Activated CD4-positive, alpha-beta T cell treated with anti-CD3 and anti-CD28 coated beads, Interleukin-2, amount 50 U/mL, for 4 hours (primary cell): ENCODE results near the gene GFOD1.
"Not testable (repeated sequence)": the region's sequence is repeated elsewhere in the genome, so short reads cannot be mapped to it uniquely, and the experiment has no call there.

Source experiments
- DNase-seq, 2 experiments: peaks; one replicate each; pipeline ENCODE4 v3.0.0-alpha.2; 2020

Gene GFOD1

DNA sequence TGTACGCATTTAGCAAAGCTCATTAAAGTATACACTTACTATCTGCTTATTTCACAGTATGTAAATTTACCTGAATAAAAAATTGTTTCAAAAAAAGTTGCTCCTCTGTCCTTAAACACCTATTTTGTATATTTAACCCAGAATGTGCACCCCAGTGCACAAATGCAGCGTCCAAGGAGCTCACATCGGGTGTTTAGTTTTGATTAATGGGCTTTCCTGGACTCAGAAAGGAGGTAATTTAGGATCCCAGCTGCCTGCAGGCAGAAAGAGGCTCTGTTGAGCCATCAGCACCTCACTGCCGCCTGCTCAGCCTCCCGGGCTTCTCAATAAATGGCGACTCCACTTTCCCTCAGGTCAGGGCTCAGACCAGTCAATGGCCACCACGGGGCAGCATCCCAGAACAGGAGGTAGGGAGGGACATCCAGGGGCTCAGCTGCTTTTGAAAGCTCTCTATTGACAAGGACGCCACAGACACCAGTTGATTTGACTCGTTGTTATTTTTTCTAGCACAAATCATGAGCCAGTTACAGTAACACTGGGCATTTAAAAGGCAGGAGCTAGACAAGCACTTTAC lies 88.9 kb downstream of the GFOD1 start:
- no peak for DNase-seq

GRCh38 chr6:13398069-13398381 lies 89.4 kb downstream of the GFOD1 start:
- no peak for DNase-seq

GRCh38 chr6:13397359-13398068 lies 89.9 kb downstream of the GFOD1 start:
- no peak for DNase-seq

DNA sequence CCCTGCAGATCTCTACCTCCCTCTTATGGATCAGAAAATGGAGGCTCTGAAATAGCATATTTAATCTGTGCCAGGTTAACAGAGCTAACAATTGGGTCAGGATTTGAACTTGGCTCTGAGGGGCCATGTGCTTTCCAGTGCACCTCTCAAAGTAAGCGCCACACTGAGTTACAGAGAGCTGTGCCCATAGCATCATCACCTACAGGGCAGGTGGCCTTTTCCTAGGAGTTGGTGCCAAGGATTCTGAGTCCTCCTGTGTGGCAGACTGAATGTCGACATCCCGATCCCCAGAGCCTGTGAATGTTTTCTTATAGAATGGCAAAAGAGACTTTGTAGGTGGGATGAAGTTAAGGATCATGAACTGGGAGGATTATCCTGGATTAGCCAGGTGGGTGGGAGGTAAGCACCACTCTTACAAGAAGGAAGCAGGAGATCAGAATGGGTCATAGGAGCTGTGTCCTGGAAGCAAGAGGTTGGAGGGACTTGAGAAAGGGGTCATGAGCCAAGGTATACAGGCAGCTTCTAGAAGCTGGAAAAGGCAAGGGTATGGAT lies 91.1 kb downstream of the GFOD1 start:
- no peak for DNase-seq

GRCh38 chr6:13395272-13396237 lies 91.8 kb downstream of the GFOD1 start:
- DNase-seq, result no peak

- DNase-seq, result no peak
Observed at GRCh38 chr6:13392462-13392861, 94.9 kb downstream of the GFOD1 start.

DNA sequence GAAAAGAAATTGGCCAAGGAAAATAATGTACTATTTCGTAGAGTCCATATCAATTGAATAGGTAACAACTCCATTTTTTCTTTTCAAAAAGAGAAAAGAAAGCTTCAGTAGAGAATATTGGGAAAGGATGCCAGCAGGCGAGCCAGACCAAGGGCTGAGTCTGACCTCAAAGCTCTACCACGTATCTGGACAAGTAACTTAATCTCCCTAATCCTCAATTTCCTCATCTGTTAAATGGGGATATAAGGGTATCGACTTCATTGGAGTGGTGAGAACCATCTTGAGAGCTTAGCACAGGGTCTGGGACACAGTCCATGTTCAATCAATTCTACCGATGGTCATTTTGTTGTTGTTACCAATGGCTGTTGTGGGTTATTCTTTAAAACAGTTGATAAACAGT lies 95.9 kb downstream of the GFOD1 start:
- DNase-seq, result no peak

- DNase-seq, result no peak
Observed at GRCh38 chr6:13390658-13391057, 96.7 kb downstream of the GFOD1 start.

- DNase-seq, result not testable (repeated sequence)
Observed at GRCh38 chr6:13389237-13389636, 98.2 kb downstream of the GFOD1 start.

GRCh38 chr6:13388769-13389168 lies 98.6 kb downstream of the GFOD1 start:
- not testable (repeated sequence) for DNase-seq

GRCh38 chr6:13384966-13385365 lies 102.4 kb downstream of the GFOD1 start:
- no peak for DNase-seq

DNA sequence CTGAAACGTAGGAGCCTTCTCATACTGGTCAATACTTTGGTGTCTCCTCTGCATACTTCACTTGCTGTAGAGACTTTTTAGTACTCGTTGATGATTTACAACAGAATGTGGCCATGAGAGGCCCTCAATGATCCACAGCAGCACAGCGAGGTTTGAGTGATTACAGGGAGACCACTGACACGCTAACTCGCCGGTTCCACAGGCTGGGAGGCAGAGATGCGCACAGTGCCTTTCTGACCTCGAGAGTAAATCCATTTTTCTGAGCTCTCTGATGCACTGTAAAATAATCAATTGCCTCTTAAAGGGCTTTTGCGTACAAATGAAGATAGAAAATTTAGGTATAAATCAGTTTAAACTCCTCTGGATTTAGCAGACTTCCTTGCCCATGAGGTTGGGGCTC lies 102.9 kb downstream of the GFOD1 start:
- DNase-seq, result no peak

GRCh38 chr6:13383328-13384163 lies 103.9 kb downstream of the GFOD1 start:
- no peak for DNase-seq

GRCh38 chr6:13380761-13381160 lies 106.6 kb downstream of the GFOD1 start:
- DNase-seq, result no peak

DNA sequence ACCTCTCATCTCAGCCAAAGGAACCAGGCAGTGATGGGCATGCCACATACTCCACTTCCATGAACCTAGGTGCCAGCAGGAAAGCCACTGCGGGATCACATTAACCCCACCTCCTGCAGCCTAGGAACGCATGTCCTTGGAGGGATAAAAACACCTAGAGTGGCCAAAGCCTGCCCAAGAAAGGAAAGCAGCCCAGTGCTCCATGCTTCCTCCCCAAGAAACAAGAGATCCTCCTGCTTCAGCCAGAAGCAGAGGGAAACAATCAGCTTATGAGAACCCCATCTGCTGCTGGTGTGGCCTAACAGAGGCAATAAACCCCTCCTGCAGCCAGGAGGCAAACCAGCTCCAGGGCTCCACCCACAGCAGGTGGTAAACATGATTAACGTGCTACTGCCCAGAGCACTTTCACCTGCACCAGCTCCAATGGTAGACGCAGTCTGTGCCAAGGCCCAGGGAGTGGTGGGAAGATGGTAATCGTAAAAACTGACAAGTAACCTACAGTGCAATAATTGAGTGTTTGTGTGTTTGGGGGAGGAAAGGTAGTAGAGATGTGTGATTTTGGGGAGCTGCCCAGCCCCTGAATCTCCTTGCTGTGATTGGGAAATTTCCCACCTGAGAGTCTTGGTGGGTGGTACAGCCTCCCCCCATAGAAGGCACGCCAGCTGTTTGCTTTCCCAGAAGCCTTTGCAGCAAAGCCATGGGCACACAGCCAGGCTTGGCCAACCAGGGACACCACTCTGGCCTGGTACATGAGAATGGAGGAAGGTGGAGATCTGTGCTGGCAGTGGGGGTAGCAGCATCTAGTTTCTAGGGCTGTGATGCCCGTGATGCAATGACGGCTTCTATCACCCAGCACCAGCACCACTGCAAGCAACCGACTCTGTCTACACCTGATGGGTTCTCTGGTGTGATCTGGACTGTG lies 108.5 kb downstream of the GFOD1 start:
- no peak for DNase-seq

DNA sequence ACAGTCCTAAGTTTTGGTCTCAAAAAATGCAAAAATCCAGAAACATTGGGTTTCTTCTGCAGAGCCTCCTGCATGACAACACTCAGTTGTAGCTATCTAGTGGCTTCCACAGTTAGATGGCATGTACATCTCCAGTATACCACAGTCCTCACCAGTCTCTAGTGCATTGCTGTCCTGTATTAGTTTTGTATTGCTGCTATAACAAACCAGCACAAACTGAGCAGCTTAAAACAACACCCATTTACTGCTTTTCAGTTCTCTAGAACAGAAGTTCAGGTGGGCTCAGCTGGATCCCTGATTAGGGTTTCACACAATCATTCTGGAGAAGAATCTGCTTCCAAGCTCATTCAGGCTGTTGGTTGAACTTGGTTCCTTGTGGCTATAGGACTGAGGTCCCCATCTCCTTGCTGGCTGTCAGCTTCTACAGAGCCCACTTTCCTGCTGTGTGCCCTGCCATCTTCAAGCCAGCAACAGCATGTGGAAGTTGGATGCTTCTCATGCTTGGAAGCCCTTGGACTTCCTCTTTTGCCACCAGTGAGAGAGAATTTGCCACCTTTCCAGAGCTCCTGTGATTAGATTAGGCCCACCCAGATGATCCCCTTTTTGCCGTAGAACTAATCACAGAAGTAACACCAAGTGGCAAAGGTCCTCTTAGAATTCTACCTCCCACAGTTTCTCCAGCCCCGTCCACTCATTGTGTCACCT lies 110.2 kb downstream of the GFOD1 start:
- no peak for DNase-seq

- peak in 1 of 2 experiments; percentile 14 for DNase-seq
Observed at GRCh38 chr6:13375360-13375878, 112.0 kb downstream of the GFOD1 start.

DNA sequence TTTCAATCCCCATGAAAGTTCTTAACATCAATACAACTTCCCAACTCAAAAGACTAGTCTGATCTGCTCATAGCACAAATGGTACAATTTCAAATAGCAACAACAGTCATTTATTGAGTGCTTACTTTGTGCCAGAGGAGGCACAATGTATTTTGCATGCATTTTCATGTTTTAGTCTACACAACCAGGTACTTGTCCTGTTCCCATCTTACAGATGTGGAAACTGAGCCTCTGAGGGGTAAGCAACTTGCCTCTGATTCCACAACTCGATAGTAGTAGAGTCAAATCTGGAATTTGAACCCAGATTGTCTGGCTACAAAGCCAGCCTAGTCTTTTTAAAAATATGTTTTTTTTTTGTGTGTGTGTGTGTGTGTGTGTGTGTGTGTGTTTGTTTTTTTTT lies 113.5 kb downstream of the GFOD1 start:
- no peak for DNase-seq

GRCh38 chr6:13373488-13373886 lies 113.9 kb downstream of the GFOD1 start:
- DNase-seq, result no peak

DNA sequence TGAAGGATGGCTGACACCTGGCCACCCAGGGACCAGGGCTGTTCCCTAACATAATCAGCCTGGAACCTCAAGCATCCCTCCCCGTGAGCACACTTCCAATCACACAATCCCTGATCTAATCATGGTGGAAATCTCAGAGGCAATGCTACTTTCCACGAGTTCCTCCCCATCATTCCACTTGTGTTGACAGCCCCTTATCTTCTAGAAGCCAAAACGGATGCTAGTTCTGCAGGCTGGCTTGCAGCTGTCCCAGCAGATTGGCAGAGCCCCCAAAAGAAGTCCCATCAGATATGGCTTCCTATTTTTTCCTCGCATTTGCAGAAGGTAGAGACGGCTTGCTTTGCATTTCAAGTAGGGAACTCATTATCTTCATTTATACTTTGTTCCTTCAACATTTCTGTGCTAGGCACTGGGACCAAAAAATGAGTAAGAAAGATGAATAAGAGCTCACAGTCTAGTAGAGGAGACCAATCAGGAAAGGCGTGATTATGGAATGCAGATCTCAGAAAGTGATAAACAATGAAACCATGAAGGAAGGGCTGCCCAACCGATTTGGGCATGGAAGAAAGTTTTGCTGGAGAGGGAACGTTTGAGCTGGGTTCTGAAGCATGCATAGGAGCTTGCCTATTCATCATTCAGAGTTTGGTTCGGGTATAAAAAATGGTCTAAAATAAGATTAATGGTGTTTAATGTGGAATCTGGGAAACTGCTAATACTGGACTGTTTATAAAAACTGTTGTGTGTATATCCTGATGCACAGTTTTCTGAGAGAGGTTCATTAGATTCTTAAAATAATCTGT lies 114.5 kb downstream of the GFOD1 start:
- DNase-seq, result no peak
